GM21526 (cell line): ENCODE data around the gene HEATR3.
"Not testable (repeated sequence)": the region's sequence is repeated elsewhere in the genome, so short reads cannot be mapped to it uniquely, and the experiment has no call there.

ENCODE experiments used
- ATAC-seq: cut with Tn5 transposase; IDR thresholded peaks from one replicate; pipeline ENCODE4 v1.9.1; 2021; ENCODE audit warnings: moderate library complexity; ENCODE audit not compliant: unreplicated experiment, low FRiP score

HEATR3 gene

GRCh38 chr16:50093607-50094539, 28.1 kb downstream of the HEATR3 start:
- no peak for ATAC-seq

GRCh38 chr16:50096791-50097190, 31.0 kb downstream of the HEATR3 start:
- ATAC-seq = no peak

GRCh38 chr16:50099957-50100648, 34.3 kb downstream of the HEATR3 start:
- no peak for ATAC-seq

GRCh38 chr16:50102051-50102746, 36.4 kb downstream of the HEATR3 start:
- ATAC-seq = no peak

- ATAC-seq = no peak
Observed at GRCh38 chr16:50103764-50104163, 38.0 kb downstream of the HEATR3 start.

GRCh38 chr16:50114357-50115129, 48.8 kb downstream of the HEATR3 start:
- no peak for ATAC-seq

GRCh38 chr16:50120711-50121110, 54.9 kb downstream of the HEATR3 start:
- no peak for ATAC-seq

- ATAC-seq = no peak
Observed at GRCh38 chr16:50121278-50121677, 55.5 kb downstream of the HEATR3 start.

GRCh38 chr16:50121721-50122445, 56.1 kb downstream of the HEATR3 start:
- ATAC-seq = peak; percentile 51

- no peak for ATAC-seq
Observed at GRCh38 chr16:50123417-50123816, 57.6 kb downstream of the HEATR3 start.

- ATAC-seq = no peak
Observed at GRCh38 chr16:50124769-50125168, 59.0 kb downstream of the HEATR3 start.

GRCh38 chr16:50126183-50126582, 60.4 kb downstream of the HEATR3 start:
- no peak for ATAC-seq

- not testable (repeated sequence) for ATAC-seq
Observed at GRCh38 chr16:50132571-50132970, 66.8 kb downstream of the HEATR3 start.

GRCh38 chr16:50133214-50133613, 67.4 kb downstream of the HEATR3 start:
- no peak for ATAC-seq

GRCh38 chr16:50136399-50136798, 70.6 kb downstream of the HEATR3 start:
- ATAC-seq = no peak

GRCh38 chr16:50137268-50137667, 71.5 kb downstream of the HEATR3 start:
- no peak for ATAC-seq

GRCh38 chr16:50139580-50139979, 73.8 kb downstream of the HEATR3 start:
- no peak for ATAC-seq

- ATAC-seq = no peak
Observed at GRCh38 chr16:50144211-50144610, 78.4 kb downstream of the HEATR3 start.
